CD4-positive, alpha-beta T cell treated with Interleukin-21 for 1 hour (primary cell): ENCODE data around the gene STK33.

Source experiments
- DNase-seq: peaks from one replicate; pipeline ENCODE4 v3.0.0-alpha.2; 2020

STK33 gene

GRCh38 chr11:8371516-8371884 lies 222.5 kb downstream of the STK33 start:
- DNase-seq: no peak

GRCh38 chr11:8370812-8371515 lies 223.1 kb downstream of the STK33 start:
- DNase-seq: no peak

- no peak for DNase-seq
These were observed 224.3 kb downstream of the STK33 start for GRCh38 chr11:8369592-8370205.

- no peak for DNase-seq
These were observed 225.3 kb downstream of the STK33 start for GRCh38 chr11:8368772-8369171.

- no peak for DNase-seq
These were observed 225.8 kb downstream of the STK33 start for GRCh38 chr11:8368194-8368593.

GRCh38 chr11:8366316-8366715 lies 227.7 kb downstream of the STK33 start:
- DNase-seq: no peak

GRCh38 chr11:8365216-8365941 lies 228.6 kb downstream of the STK33 start:
- no peak for DNase-seq

GRCh38 chr11:8363921-8364320 lies 230.1 kb downstream of the STK33 start:
- no peak for DNase-seq

GRCh38 chr11:8362899-8363298 lies 231.1 kb downstream of the STK33 start:
- DNase-seq: no peak

- DNase-seq: no peak
These were observed 231.5 kb downstream of the STK33 start for GRCh38 chr11:8362491-8362890.

GRCh38 chr11:8361664-8362210 lies 232.3 kb downstream of the STK33 start:
- no peak for DNase-seq

- DNase-seq: no peak
These were observed 232.8 kb downstream of the STK33 start for GRCh38 chr11:8361206-8361605.

GRCh38 chr11:8360086-8360828 lies 233.8 kb downstream of the STK33 start:
- no peak for DNase-seq

- DNase-seq: no peak
These were observed 234.5 kb downstream of the STK33 start for GRCh38 chr11:8359521-8359920.

GRCh38 chr11:8357891-8358566 lies 236.0 kb downstream of the STK33 start:
- DNase-seq: no peak

GRCh38 chr11:8357505-8357888 lies 236.5 kb downstream of the STK33 start:
- DNase-seq: no peak

- DNase-seq: no peak
These were observed 237.1 kb downstream of the STK33 start for GRCh38 chr11:8356721-8357504.

- no peak for DNase-seq
These were observed 237.8 kb downstream of the STK33 start for GRCh38 chr11:8356216-8356615.

- no peak for DNase-seq
These were observed 238.6 kb downstream of the STK33 start for GRCh38 chr11:8355416-8355742.

GRCh38 chr11:8354622-8355415 lies 239.2 kb downstream of the STK33 start:
- no peak for DNase-seq

- DNase-seq: no peak
These were observed 241.0 kb downstream of the STK33 start for GRCh38 chr11:8352876-8353505.
